GM08714 (cell line): ENCODE results near the gene GNB5.

Experiments
- H3K4me3 ChIP-seq: fragments of 200-500 bp; sonication (Bioruptor generic); 2 replicates; pipeline ENCODE4 v1.5.1; 2014; ENCODE audit warnings: mild to moderate bottlenecking, low read length, inconsistent platforms
- ZNF274 ChIP-seq: IDR thresholded peaks from 2 replicates; pipeline ENCODE4 v1.6.1; 2012; ENCODE audit warnings: mild to moderate bottlenecking, low read depth, low read length

The GNB5 gene

DNA sequence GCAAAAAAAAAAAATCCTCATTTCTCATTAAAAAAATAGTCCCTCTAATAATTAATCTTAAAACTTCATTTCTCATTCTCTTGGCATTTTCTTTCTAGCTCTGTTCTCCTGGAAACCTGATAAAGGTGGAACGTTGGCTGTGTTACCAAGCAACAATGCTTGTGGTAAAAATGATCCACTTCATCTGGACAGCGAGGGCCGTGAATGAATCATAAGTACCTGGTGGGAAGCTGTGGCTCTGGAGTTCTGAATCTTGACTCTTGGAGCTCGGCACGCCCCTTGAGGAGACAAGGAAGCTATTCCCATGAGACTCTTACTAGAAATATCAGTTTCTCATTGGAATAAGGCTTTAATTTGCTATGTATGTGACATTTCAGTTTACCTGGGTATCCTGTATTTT is 111.2 kb downstream of the GNB5 start:
- no peak overlapping the region for H3K4me3 ChIP-seq
- TF ChIP-seq ZNF274, result no peak

DNA sequence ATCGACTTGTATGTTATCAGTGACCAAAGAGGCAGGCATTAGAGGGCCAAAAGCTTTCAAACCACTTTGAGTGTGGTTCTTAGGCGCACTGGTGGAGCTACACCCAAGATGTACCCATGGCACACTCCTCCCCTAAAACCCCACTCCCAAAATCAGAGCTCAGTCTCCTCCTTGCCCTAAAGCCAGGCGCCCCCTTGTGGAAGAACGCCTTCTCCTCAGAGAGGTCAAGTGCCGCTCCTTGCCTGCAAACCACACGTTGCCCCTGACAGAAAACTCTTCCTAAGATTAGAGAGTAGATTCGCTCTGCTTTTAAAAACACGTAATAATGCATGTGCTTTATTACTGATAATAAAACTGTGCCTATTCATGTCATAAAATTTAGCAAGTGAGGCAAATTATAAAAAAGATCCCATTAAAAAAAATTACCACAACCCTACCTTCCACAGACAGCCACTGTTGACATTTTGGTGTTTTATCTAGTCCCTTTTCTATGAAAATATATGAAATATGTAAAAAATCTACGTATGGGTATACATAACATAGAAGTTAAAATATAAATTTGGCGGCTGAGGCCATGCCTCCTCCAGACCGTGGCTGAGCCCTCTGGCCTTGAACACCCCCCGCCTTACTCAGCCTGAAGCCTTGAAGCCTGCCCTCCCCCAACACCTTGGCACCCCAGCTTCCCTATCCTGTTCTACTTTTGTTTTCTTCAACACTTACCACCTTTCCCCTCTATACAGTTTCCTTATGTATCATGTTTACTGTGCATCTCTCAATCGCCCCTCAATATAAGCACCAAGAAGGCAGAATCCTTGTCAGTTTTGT is 112.1 kb downstream of the GNB5 start:
- no peak for TF ChIP-seq ZNF274

DNA sequence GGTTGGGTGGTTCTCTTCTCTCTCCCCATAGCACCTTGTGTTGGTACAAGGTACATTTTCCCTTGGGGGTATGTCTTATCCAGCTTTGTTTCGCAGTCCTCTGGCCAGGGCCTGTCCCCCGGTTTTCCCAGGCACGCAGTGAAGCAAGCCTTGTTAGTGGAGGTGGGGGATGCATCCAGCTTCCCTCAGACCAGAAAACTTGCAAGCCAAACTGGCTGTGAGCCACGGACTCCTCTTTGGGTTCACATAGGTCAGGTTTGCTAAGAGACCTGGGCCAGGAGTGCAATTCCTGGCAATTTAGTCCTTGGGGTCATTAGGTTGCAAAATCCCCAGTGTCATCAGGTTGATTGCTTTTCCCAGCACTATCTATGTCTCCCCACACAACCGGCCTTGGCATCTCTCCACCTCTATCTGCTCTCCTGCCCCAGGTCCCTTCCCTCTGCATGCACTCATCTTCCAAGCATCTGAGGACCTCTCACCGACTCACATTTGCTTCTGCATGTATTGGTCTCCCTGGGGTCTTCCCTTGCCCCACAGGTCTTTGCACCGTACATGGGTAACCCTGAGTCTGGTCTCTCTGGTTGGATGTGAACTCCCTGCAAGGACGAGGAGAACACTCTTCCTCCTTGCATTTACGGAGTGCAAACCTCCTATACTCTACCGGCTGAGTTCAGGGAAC is 112.9 kb downstream of the GNB5 start:
- no peak for TF ChIP-seq ZNF274

More for the DNA sequence above, 112.1 kb downstream of the GNB5 start:
- no peak overlapping the region for H3K4me3 ChIP-seq

DNA sequence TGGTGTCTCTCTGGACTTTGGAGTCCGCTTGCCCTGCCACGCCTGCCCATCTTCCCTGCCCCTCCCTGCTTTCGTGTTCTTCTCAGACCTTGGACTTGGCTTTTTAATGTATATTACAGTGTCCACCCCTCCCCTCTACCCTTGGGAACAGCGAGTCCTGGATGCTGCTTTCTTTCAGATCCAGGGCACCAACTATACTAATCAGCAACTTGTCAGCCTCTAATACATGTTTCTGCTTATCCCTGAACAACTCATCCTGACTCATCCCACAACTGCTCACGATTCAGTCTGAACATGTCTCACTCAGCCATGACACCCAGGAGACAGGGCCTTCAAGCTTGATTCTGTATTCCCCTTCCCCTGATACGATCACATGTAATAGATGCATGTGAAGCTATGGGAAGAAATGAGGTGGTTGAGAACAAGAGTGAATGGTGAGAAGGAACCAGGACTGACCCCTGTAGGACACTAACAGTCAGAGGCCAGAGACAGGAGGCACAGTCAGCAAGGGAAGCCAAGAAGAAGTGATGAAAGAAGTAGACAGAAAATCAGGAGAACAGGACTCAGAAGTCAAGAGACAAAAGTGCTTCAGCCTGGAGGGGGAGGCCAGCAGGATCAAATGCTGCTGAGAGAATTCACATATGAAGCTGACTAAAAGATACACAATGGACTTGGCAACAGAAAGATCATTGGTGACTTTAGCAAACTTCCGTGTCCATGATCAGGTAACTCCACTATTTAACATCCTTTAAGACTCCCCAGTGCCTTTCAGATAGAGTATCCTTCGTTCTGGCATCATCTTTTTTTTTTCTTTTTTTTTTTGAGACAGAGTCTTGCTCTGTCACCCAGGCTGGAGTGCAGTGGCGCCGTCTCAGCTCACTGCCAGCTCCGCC is 114.1 kb downstream of the GNB5 start:
- no peak overlapping the region for H3K4me3 ChIP-seq
- no peak for TF ChIP-seq ZNF274

More for the DNA sequence above, 112.9 kb downstream of the GNB5 start:
- H3K4me3 ChIP-seq, result no peak overlapping the region

DNA sequence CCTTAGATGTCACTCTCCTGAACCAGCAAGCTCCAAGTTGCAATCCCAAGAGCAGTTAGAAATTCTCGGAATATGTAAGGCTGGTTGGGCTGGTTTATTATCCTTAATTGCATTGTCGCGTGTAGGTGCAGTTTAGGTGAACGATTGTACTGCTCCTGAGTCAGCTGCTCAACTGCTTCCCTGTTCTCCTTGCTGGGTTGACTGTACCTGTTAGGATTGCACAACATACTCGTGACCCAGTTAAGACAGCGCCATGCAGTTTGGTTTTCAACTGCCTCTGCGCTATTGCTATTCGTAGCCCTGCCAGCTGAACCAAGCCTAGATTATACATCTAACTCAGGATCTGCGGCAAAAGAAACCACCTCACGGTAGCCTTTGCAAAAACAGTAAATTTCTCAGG is 119.6 kb downstream of the GNB5 start:
- H3K4me3 ChIP-seq, result no peak overlapping the region
- no peak for TF ChIP-seq ZNF274

DNA sequence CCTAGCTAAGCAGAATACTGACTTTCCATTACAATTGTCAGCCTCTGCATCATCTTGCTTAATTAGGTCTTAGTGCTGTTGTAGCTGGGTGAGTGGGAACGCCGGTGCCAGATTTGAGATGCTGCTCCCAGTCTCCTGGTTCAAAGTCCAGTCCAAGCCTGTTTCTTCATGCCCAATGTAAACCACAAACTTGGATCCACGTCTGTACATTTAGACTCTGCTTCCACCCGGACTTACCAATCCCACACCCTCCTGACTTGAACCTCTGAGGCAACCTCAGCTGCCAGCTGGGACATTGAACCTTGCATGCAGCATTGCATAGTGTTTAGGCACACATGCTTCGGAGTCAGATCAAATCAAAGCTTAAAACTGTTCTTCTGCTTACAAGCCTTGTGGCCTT is 121.6 kb downstream of the GNB5 start:
- TF ChIP-seq ZNF274, result no peak
- H3K4me3 ChIP-seq, result no peak overlapping the region

DNA sequence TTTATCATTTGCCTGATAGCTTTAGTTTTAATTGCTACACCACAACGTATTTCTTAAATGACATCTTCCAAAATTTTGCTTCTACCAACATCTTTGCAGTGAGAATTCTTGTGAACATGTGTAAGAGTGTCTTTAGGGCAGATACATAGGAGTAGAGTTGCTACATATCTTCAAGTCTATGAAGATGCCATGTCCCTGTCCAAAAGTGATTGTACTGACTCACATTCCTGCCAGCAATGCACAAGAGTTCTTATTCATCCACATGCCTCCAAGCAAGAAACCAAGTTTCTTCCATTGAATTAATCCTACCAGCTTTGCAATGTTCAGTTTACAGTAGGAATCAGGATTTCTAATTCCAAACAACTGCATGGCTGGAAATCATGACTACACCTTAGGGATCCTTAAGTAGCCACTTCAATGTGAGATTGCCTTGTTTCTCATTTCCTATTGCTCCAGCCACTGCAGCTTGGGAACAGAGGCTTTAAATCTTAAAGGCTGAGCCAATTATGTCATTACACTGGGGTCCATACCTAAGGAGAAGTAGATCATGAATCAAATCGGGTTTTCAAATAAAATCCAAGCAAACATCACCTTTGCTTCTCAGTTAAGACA is 123.1 kb downstream of the GNB5 start:
- H3K4me3 ChIP-seq, result no peak overlapping the region
- TF ChIP-seq ZNF274, result no peak

DNA sequence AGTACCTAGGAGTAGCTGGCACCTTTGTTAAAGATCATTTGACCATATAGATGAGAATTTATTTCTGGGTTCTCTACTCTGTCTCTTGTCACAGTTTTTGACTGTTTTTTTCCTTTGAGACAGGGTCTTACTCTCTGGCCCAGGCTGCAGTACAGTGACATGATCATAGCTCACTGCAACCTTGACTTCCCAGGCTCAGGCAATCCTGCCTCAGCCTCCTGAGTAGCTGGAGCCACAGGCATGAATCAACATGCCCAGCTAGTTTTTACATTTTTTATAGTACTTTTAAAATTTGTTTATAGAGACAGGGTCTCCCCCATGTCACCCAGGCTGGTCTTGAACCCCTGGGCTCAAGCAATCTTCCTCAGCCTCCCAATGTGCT is 123.7 kb downstream of the GNB5 start:
- no peak overlapping the region for H3K4me3 ChIP-seq
- no peak for TF ChIP-seq ZNF274

DNA sequence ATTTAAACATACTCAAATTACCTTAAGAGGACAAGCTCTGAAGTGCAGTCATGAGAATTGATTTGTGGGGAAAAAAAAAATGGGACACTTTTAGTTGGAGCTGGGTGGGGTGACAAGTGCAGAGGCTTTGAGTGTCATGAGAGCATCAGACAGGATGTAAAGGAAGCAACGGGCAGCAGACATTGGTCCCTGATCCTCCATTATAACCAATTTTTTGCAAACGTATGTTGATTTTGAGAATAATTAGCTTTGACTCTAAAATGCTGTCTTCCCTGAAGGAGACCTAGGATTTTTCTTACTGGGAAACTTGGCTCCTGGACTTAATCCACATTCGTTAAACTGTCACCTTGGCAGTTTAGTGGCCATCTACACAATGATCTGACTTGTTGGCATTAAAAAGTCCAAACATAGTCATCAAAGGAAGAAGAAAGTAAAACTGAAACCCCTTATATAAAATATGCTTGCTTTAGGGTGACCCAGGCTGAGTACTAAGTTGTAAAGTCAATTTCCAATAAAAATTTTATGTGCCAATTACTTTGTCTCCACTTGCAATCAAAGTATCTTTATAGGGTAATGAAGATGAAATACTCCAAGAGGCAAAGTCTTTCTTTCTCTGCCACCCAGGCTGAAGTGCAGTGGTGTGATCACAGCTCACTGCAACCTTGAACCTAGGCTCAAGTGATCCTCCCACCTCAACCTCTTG is 124.2 kb downstream of the GNB5 start:
- H3K4me3 ChIP-seq, result no peak overlapping the region
- TF ChIP-seq ZNF274, result no peak
